ENCODE results near the gene CDK5RAP2. TPM values are rescaled to one million over a fixed set of nuclear protein-coding genes. Genes with fewer than 3 reads are reported as not detected.

CDK5RAP2 gene
- total RNA-seq, 2 experiments from 2014 or later: 76.0 to 81.6 TPM

- Histone ChIP-seq H3K79me2 (ENCODE audit: insufficient read depth, low read depth, low read length) (no peaks in the 10 kb centered on the region), H3K4me3 (ENCODE audit: low read depth, low read length, poor library complexity, severe bottlenecking) (no peak overlapping the region), H3K27ac (ENCODE audit: low read depth, low read length, poor library complexity, severe bottlenecking) (no peak overlapping the region), H3K36me3 (ENCODE audit: insufficient read depth, low read length) (peaks cover 92% of the 10 kb centered on the region), H4K20me1 (ENCODE audit: insufficient read depth, low read length) (no peaks in the 10 kb centered on the region), H3K9me2 (ENCODE audit: insufficient read depth, low read length) (no peaks in the 10 kb centered on the region), H2AFZ (ENCODE audit: low read length) (no peak overlapping the region), H3K4me2 (ENCODE audit: low read length) (no peak overlapping the region), H3K9me3 (ENCODE audit: low read length) (no peaks in the 10 kb centered on the region), H3K4me1 (ENCODE audit: insufficient read depth, low read length, poor library complexity, severe bottlenecking) (no peaks in the 10 kb centered on the region)
- no peak for DNase-seq (ENCODE audit: low spot score)
- intact Hi-C loops (cut with micrococcal nuclease; ENCODE audit: unreplicated experiment): no loop called here
- CTCF ChIA-PET (ENCODE audit: unreplicated experiment): no interaction called here
- BruUV-seq (replicated peaks): no TSS peak
- POLR2A ChIA-PET: no interaction called here
- TF ChIP-seq EZH2phosphoT487 (IDR thresholded peaks at IDR 0.05; ENCODE audit: borderline replicate concordance, low read depth, low read length) (no peak), CTCF (conservative IDR thresholded peaks at IDR 0.05; ENCODE audit: low read length) (no peak)
Observed at GRCh38 chr9:120398286-120398685, 181.7 kb downstream of the CDK5RAP2 start.

GRCh38 chr9:120397453-120397852, 182.5 kb downstream of the CDK5RAP2 start:
- ChIA-PET CTCF (ENCODE audit: unreplicated experiment) (no interaction called here), POLR2A (no interaction called here)
- no peak overlapping the region for H3K27ac ChIP-seq (ENCODE audit: low read depth, low read length, poor library complexity, severe bottlenecking)
- H3K9me2 ChIP-seq (ENCODE audit: insufficient read depth, low read length): no peaks in the 10 kb centered on the region
- H3K79me2 ChIP-seq (ENCODE audit: insufficient read depth, low read depth, low read length): no peaks in the 10 kb centered on the region
- intact Hi-C loops (cut with micrococcal nuclease; ENCODE audit: unreplicated experiment): no loop called here
- TF ChIP-seq EZH2phosphoT487 (IDR thresholded peaks at IDR 0.05; ENCODE audit: borderline replicate concordance, low read depth, low read length) (no peak), CTCF (conservative IDR thresholded peaks at IDR 0.05; ENCODE audit: low read length) (no peak)
- no peaks in the 10 kb centered on the region for H4K20me1 ChIP-seq (ENCODE audit: insufficient read depth, low read length)
- DNase-seq (ENCODE audit: low spot score): no peak
- H3K9me3 ChIP-seq (ENCODE audit: low read length): no peaks in the 10 kb centered on the region
- H2AFZ ChIP-seq (ENCODE audit: low read length): no peak overlapping the region
- no peak overlapping the region for H3K4me3 ChIP-seq (ENCODE audit: low read depth, low read length, poor library complexity, severe bottlenecking)
- BruUV-seq (replicated peaks): no TSS peak
- H3K36me3 ChIP-seq (ENCODE audit: insufficient read depth, low read length): peaks cover 92% of the 10 kb centered on the region
- H3K4me2 ChIP-seq (ENCODE audit: low read length): no peak overlapping the region
- no peaks in the 10 kb centered on the region for H3K4me1 ChIP-seq (ENCODE audit: insufficient read depth, low read length, poor library complexity, severe bottlenecking)

GRCh38 chr9:120396931-120397330, 183.0 kb downstream of the CDK5RAP2 start:
- H3K9me2 ChIP-seq (ENCODE audit: insufficient read depth, low read length): no peaks in the 10 kb centered on the region
- TF ChIP-seq EZH2phosphoT487 (IDR thresholded peaks at IDR 0.05; ENCODE audit: borderline replicate concordance, low read depth, low read length) (no peak), CTCF (conservative IDR thresholded peaks at IDR 0.05; ENCODE audit: low read length) (no peak)
- ChIA-PET CTCF (ENCODE audit: unreplicated experiment) (no interaction called here), POLR2A (no interaction called here)
- no peak for DNase-seq (ENCODE audit: low spot score)
- BruUV-seq (replicated peaks): no TSS peak
- H3K79me2 ChIP-seq (ENCODE audit: insufficient read depth, low read depth, low read length): no peaks in the 10 kb centered on the region
- no peaks in the 10 kb centered on the region for H3K9me3 ChIP-seq (ENCODE audit: low read length)
- no peak overlapping the region for H3K4me2 ChIP-seq (ENCODE audit: low read length)
- no peaks in the 10 kb centered on the region for H4K20me1 ChIP-seq (ENCODE audit: insufficient read depth, low read length)
- intact Hi-C loops (cut with micrococcal nuclease; ENCODE audit: unreplicated experiment): no loop called here
- peaks cover 92% of the 10 kb centered on the region for H3K36me3 ChIP-seq (ENCODE audit: insufficient read depth, low read length)
- no peaks in the 10 kb centered on the region for H3K4me1 ChIP-seq (ENCODE audit: insufficient read depth, low read length, poor library complexity, severe bottlenecking)
- H3K4me3 ChIP-seq (ENCODE audit: low read depth, low read length, poor library complexity, severe bottlenecking): no peak overlapping the region
- no peak overlapping the region for H2AFZ ChIP-seq (ENCODE audit: low read length)
- no peak overlapping the region for H3K27ac ChIP-seq (ENCODE audit: low read depth, low read length, poor library complexity, severe bottlenecking)

Measured in OCI-LY7 (cell line).